ENCODE measurements around the gene LRRC17. TPM values are rescaled to one million over a fixed set of nuclear protein-coding genes. Genes with fewer than 3 reads are reported as not detected.

The LRRC17 gene, protein sequence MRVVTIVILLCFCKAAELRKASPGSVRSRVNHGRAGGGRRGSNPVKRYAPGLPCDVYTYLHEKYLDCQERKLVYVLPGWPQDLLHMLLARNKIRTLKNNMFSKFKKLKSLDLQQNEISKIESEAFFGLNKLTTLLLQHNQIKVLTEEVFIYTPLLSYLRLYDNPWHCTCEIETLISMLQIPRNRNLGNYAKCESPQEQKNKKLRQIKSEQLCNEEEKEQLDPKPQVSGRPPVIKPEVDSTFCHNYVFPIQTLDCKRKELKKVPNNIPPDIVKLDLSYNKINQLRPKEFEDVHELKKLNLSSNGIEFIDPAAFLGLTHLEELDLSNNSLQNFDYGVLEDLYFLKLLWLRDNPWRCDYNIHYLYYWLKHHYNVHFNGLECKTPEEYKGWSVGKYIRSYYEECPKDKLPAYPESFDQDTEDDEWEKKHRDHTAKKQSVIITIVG
- total RNA-seq: under 1 TPM in 1 of 2 experiments, not detected in 1; 0.22 TPM
- 0.45 TPM for polyA plus RNA-seq (2013, experiment 1 of 2)
- polyA plus RNA-seq (2013, experiment 2 of 2): 1.3 TPM
- 0 to 1.1 (median 0.30) reads per million in 172 experiments for total RNA-seq

DNA sequence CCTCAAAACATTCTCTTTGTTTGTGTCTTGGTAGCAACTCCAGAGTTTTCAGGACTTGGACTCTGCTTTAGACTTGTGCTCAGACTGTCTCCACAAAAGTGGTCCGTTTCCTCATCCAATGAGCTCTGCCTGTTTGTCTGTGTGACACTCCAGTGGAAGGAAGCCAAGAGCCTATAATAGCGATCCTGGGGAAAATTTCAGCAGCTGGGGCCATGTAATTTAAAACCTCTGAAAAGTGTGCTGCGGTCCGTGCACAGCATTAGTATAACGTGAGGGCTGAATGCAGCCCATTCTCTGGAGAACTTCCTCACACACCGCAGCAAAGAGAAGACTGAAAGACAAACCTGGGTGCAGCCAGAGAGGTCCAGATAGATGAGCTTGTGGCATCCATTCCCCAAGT, at the start of gene LRRC17:
TSS of gene LRRC17 (plus strand) at position 259 of the 400 bp plus-strand sequence. CDS start 20,914 bp downstream, outside the sequence.
- H3K27me3 Mint-ChIP-seq: no peaks in the 10 kb centered on the region
- H3K27ac Mint-ChIP-seq: no peak within 1 kb of the TSS
- H3K27me3 ChIP-seq (ENCODE audit: control insufficient read depth in 1 of 2, insufficient read depth in 2 of 2, low read length in 2 of 2): no peaks in the 10 kb centered on the region
- no peaks in the 10 kb centered on the region for H3K4me1 ChIP-seq (ENCODE audit: insufficient read depth, low read length)
- no peaks in the 10 kb centered on the region for H3K9me3 Mint-ChIP-seq
- intact Hi-C loops (cut with DNase I, micrococcal nuclease): no loop called here
- no peaks in the 10 kb centered on the region for H3K36me3 ChIP-seq (ENCODE audit: insufficient read depth, low read length)
- peaks cover 7% of the 10 kb centered on the region for H3K36me3 Mint-ChIP-seq (ENCODE audit: low read depth)
- CTCF ChIA-PET: no interaction called here
- POLR2A ChIA-PET: no interaction called here
- H3K9me3 ChIP-seq (ENCODE audit: control insufficient read depth in 1 of 2, insufficient read depth in 1 of 2, low read length in 2 of 2): peaks cover 8% of the 10 kb centered on the region in 2 experiments
- no peak for DNase-seq
- TF ChIP-seq, protein P1, sequence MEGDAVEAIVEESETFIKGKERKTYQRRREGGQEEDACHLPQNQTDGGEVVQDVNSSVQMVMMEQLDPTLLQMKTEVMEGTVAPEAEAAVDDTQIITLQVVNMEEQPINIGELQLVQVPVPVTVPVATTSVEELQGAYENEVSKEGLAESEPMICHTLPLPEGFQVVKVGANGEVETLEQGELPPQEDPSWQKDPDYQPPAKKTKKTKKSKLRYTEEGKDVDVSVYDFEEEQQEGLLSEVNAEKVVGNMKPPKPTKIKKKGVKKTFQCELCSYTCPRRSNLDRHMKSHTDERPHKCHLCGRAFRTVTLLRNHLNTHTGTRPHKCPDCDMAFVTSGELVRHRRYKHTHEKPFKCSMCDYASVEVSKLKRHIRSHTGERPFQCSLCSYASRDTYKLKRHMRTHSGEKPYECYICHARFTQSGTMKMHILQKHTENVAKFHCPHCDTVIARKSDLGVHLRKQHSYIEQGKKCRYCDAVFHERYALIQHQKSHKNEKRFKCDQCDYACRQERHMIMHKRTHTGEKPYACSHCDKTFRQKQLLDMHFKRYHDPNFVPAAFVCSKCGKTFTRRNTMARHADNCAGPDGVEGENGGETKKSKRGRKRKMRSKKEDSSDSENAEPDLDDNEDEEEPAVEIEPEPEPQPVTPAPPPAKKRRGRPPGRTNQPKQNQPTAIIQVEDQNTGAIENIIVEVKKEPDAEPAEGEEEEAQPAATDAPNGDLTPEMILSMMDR (IDR thresholded peaks at IDR 0.05): no peak
- H3K27ac ChIP-seq (ENCODE audit: low read depth in 1 of 2, low read length in 2 of 2): no peak within 1 kb of the TSS
- no peak for ATAC-seq (ENCODE audit: poor library complexity)
- no peak within 1 kb of the TSS for H3K4me3 ChIP-seq (ENCODE audit: low read length)
- peaks cover 5% of the 10 kb centered on the region for H3K4me1 Mint-ChIP-seq (ENCODE audit: low read depth)
- no peak within 1 kb of the TSS for H3K4me3 Mint-ChIP-seq

DNA sequence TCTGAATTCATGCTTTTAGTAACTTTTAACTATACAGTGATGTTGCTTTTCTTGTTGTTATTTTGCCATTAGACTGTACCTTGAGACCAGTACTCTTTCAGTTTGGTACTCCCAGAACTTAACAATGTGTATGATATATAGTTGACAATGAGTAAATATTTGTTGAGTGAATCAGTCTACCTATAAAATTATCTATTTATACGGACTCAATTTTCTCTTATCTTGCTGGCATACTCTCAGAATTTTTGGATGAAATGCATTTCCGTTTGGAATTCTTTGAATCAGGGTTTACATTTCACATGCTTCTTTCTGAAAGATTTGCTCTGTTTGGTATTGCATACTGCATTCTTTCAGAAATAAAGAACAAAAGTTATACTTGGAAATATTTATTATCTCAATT, 47.8 kb upstream of the LRRC17 start:
- Mint-ChIP-seq H3K36me3 (ENCODE audit: low read depth) (no peaks in the 10 kb centered on the region), H3K4me1 (ENCODE audit: low read depth) (no peaks in the 10 kb centered on the region), H3K27me3 (no peaks in the 10 kb centered on the region), H3K4me3 (no peak overlapping the region), H3K9me3 (no peaks in the 10 kb centered on the region), H3K27ac (no peak overlapping the region)
- no peaks in the 10 kb centered on the region for H3K27me3 ChIP-seq (ENCODE audit: control insufficient read depth in 1 of 2, insufficient read depth in 2 of 2, low read length in 2 of 2)
- ChIA-PET CTCF (no interaction called here), POLR2A (no interaction called here)
- DNase-seq: no peak
- no peak for ATAC-seq (ENCODE audit: poor library complexity)
- TF ChIP-seq, protein P1 (IDR thresholded peaks at IDR 0.05): no peak
- H3K36me3 ChIP-seq (ENCODE audit: insufficient read depth, low read length): no peaks in the 10 kb centered on the region
- H3K4me3 ChIP-seq (ENCODE audit: low read length): no peak overlapping the region
- no peaks in the 10 kb centered on the region for H3K9me3 ChIP-seq (ENCODE audit: control insufficient read depth in 1 of 2, insufficient read depth in 1 of 2, low read length in 2 of 2)
- intact Hi-C loops (cut with DNase I, micrococcal nuclease): no loop called here
- H3K27ac ChIP-seq (ENCODE audit: low read depth in 1 of 2, low read length in 2 of 2): no peak overlapping the region
- no peaks in the 10 kb centered on the region for H3K4me1 ChIP-seq (ENCODE audit: insufficient read depth, low read length)

DNA sequence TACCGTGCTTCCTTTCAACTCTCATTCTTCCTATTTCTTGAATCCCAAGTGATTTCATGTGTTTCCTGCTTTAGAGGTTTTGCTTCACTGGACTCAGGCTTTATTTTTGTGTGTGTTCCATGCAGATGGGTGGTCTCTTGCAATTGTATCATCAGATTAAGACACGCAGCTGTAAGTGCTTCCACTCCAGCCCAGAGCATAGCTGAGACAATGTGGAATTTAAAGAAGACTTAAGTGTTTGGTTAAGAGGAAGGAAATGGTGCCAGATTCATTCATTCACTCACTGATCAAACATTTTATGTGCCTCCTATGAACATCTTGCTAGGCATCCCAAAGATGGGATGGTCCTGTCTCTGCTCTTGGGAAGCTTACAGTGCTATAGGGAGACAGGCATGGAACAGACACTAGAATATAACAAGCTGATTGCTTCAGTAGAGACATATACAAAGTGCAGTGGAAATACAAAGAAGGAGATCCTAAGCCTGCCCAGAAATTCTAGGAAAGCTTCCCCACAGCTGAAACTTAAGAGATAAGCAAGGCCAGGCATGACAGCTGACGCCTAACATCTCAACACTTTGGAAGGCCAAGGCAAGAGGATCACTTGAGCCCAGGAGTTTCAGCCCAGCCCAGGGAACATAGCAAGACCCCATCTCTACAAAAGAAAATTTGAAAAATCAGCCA, 46.1 kb upstream of the LRRC17 start:
- no peaks in the 10 kb centered on the region for H3K9me3 Mint-ChIP-seq
- Histone ChIP-seq H3K27ac (ENCODE audit: low read depth in 1 of 2, low read length in 2 of 2) (no peak overlapping the region), H3K4me1 (ENCODE audit: insufficient read depth, low read length) (no peaks in the 10 kb centered on the region), H3K4me3 (ENCODE audit: low read length) (no peak overlapping the region), H3K9me3 (ENCODE audit: control insufficient read depth in 1 of 2, insufficient read depth in 1 of 2, low read length in 2 of 2) (no peaks in the 10 kb centered on the region), H3K27me3 (ENCODE audit: control insufficient read depth in 1 of 2, insufficient read depth in 2 of 2, low read length in 2 of 2) (no peaks in the 10 kb centered on the region), H3K36me3 (ENCODE audit: insufficient read depth, low read length) (no peaks in the 10 kb centered on the region)
- H3K4me3 Mint-ChIP-seq: no peak overlapping the region
- H3K27ac Mint-ChIP-seq: no peak overlapping the region
- H3K4me1 Mint-ChIP-seq (ENCODE audit: low read depth): no peaks in the 10 kb centered on the region
- ATAC-seq (ENCODE audit: poor library complexity) (no peak), DNase-seq (no peak)
- CTCF ChIA-PET: no interaction called here
- TF ChIP-seq, protein P1 (IDR thresholded peaks at IDR 0.05): no peak
- H3K27me3 Mint-ChIP-seq: no peaks in the 10 kb centered on the region
- intact Hi-C loops (cut with DNase I, micrococcal nuclease): no loop called here
- POLR2A ChIA-PET: no interaction called here
- H3K36me3 Mint-ChIP-seq (ENCODE audit: low read depth): no peaks in the 10 kb centered on the region
